ENCODE data around the gene NOP53. TPM values are rescaled to one million over a fixed set of nuclear protein-coding genes. Genes with fewer than 3 reads are reported as not detected.

The NOP53 gene
- total and polyA plus RNA-seq, 2 of the 4 experiments (the other 2 are of a cell fraction): 59.5 to 83.2 TPM

GRCh38 chr19:47754206-47755064 is 9.1 kb downstream of the NOP53 start:
- POLR2A ChIA-PET (ENCODE audit: unreplicated experiment): no interaction called here

More at GRCh38 chr19:47754206-47755064, 9.1 kb downstream of the NOP53 start:
- in situ Hi-C loops (cut with MboI; ENCODE audit: low sequenced_read_pairs) (no loop called here), dilution Hi-C loops (cut with HindIII; ENCODE audit: low sequenced_read_pairs, unreplicated experiment) (no loop called here), intact Hi-C loops (cut with micrococcal nuclease) (no loop called here)
- no peak overlapping the region for H3K27ac ChIP-seq (ENCODE audit: insufficient read depth, low read length)
- H4K5ac ChIP-seq (ENCODE audit: low read depth, low read length): no peak overlapping the region
- no peak overlapping the region for H4K91ac ChIP-seq (ENCODE audit: insufficient read depth, low read depth, low read length)
- peaks cover 84% of the 10 kb centered on the region for H3K36me3 ChIP-seq (ENCODE audit: control insufficient read depth, insufficient read depth, low read length)
- no peak overlapping the region for H2BK15ac ChIP-seq (ENCODE audit: low read depth, low read length)
- no peak overlapping the region for H2BK20ac ChIP-seq (ENCODE audit: low read depth, low read length)
- no peak overlapping the region for H3K9ac ChIP-seq (ENCODE audit: low read depth, low read length)
- DNase-seq (no peak), ATAC-seq (ENCODE audit: low read depth) (no peak)
- H3K9me1 ChIP-seq (ENCODE audit: insufficient read depth, low read length): no peaks in the 10 kb centered on the region
- no peak overlapping the region for H2BK5ac ChIP-seq (ENCODE audit: low read depth, low read length, poor library complexity, severe bottlenecking)
- no peak overlapping the region for H4K8ac ChIP-seq (ENCODE audit: low read depth in 2 of 2, low read length in 2 of 2)
- CTCF ChIA-PET: no interaction called here
- no peak overlapping the region for H3K4ac ChIP-seq (ENCODE audit: low read depth, low read length)
- no peak overlapping the region for H3K18ac ChIP-seq (ENCODE audit: low read depth, low read length)
- no peaks in the 10 kb centered on the region for H3K27me3 ChIP-seq (ENCODE audit: control insufficient read depth, insufficient read depth, low read length)
- no peaks in the 10 kb centered on the region for H3K9me3 ChIP-seq (ENCODE audit: control insufficient read depth, insufficient read depth, low read length)
- 94% methylated on average over 7 of the region's 37 CpGs; no CpG with 5 or more reads in 1 of the 2 experiments for WGBS, 2 experiments (ENCODE audit: extremely low coverage in 2 of 2, insufficient read length in 1 of 2)
- TF ChIP-seq FOS (IDR thresholded peaks at IDR 0.05; ENCODE audit: low read depth, low read length): no peak
- TF ChIP-seq, protein P1, sequence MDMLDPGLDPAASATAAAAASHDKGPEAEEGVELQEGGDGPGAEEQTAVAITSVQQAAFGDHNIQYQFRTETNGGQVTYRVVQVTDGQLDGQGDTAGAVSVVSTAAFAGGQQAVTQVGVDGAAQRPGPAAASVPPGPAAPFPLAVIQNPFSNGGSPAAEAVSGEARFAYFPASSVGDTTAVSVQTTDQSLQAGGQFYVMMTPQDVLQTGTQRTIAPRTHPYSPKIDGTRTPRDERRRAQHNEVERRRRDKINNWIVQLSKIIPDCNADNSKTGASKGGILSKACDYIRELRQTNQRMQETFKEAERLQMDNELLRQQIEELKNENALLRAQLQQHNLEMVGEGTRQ (IDR thresholded peaks at IDR 0.05; ENCODE audit: low read depth, low read length): no peak
- no peak for TF ChIP-seq BHLHE40 (IDR thresholded peaks at IDR 0.05; ENCODE audit: low read depth, low read length)
- TF ChIP-seq MAFK (IDR thresholded peaks at IDR 0.05; ENCODE audit: low read depth, low read length): no peak
- H3K4me2 ChIP-seq (ENCODE audit: low read depth, low read length): no peak overlapping the region
- peaks cover 14 to 17% of the 10 kb centered on the region in 2 experiments; a peak in 3 of 4 replicates for H3K79me1 ChIP-seq (ENCODE audit: low read depth in 1 of 2, low read length in 2 of 2)
- H3K23ac ChIP-seq (ENCODE audit: low read depth, low read length): no peak overlapping the region
- H3K14ac ChIP-seq (replicated peaks; ENCODE audit: low read depth, low read length): no peak overlapping the region
- H2AFZ ChIP-seq (replicated peaks; ENCODE audit: low read length, poor library complexity): no peak overlapping the region
- no peak overlapping the region for H2AK9ac ChIP-seq (replicated peaks; ENCODE audit: low read depth, low read length, poor library complexity)
- H3K4me1 ChIP-seq (ENCODE audit: control insufficient read depth, insufficient read depth, low read length): no peaks in the 10 kb centered on the region
- H3K56ac ChIP-seq (ENCODE audit: extremely low read depth, insufficient read depth, low read length): no peak overlapping the region
- no peak overlapping the region for H3K4me3 ChIP-seq (ENCODE audit: insufficient read depth, low read depth, low read length)
- no TSS peak for BruUV-seq (replicated peaks)
- H4K20me1 ChIP-seq (ENCODE audit: insufficient read depth, low read length): peaks cover 20% of the 10 kb centered on the region
- H2BK120ac ChIP-seq (ENCODE audit: low read depth, low read length): no peak overlapping the region
- H2AK5ac ChIP-seq (ENCODE audit: low read depth, low read length): no peak overlapping the region

All from IMR-90 (cell line).